Measurements from ENCODE around the gene ACTN1.
"Not testable (repeated sequence)": the region's sequence is repeated elsewhere in the genome, so short reads cannot be mapped to it uniquely, and the experiment has no call there.

Gene ACTN1

DNA sequence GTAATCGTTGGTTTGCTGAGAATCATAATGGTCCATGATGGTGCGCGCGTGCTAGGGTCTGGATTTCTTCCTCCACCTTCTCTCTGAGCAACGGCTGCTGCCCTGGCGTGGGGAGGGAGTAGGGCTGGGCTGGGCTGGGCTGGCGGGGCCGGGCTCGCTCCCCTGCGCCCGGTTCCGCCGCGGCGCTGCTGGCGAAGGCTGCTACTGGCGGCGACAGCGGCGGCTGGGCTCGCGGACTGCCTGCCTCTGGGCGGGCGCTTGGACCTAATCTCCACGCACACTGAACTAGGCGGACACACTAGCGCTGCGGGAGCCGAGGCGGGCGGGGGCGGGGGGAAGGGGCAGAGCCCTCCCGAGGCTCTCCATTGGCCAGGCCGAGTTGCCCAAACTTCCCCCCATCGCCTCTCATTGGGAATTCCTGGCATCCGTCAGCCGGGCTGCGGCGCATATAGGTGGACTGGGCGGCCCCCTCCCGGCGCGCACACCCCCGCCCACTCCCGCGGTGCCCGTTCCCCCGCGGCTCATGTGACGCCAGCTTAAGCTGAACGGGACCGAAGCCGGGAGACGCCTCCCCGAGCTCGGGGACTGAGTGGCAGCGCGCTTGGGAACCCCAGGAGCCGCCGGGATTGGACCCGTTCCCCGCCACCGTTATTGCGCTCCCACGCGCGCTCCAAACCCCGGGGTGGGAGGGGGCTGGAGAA is at the start of gene ACTN1:
ACTN1 (minus strand) TSS at position 282 of the 701 bp plus-strand sequence; CDS start at position 36, 246 bp downstream.
- DNase-seq (ENCODE audit: low read depth) = peak; percentile 74

DNA sequence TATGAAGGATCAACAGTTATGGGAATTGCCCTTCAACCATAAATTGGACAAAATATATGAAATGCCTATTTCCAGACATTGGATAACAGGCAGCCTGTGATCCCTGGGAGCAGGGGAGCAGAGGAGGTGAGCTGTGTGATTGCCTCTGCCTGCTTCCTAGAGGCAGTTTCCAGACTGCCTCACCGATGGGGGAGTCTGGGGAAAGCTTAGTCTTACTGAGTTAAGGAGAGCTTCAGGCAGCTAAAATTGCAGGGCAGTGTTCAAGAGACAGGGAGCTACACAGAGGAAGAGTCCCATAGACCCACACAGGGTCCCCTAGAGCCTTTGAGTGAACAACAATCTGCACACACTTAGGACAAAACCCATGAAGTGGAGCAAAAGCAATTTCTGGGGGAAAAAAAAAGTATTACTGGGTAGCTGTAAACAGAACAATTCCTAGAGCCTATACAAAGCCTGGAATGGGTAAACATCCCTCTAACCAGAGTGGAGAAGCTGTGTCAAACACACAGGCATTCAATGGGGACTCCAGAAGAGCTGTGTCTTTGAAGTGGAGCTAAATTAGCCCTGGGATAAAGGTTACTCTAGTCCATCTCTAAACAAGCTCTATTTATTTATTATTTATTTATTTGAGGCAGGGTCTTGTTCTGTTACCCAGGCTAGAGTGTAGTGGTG is 48.3 kb upstream of the ACTN1 start:
- DNase-seq (ENCODE audit: low read depth) = no peak

- no peak for DNase-seq (ENCODE audit: low read depth)
Observed at GRCh38 chr14:69023035-69023434, 43.9 kb upstream of the ACTN1 start.

DNA sequence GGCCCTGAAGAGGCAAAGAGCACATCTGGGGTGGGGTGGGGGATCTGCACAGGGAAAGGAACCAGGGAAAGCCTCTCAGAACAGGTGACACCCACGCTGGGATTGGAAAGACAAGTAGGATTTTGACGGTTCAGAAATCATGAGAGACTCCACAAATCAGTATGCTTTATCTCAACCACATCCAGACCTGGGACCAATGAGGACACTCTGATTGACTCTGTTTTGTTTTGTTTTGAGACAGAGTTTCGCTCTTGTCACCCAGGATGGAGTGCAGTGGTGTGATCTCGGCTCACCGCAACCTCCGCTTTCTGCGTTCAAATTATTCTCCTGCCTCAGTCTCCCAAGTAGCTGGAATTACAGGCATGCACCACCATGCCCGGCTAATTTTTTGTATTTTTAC is 43.0 kb upstream of the ACTN1 start:
- not testable (repeated sequence) for DNase-seq (ENCODE audit: low read depth)

DNA sequence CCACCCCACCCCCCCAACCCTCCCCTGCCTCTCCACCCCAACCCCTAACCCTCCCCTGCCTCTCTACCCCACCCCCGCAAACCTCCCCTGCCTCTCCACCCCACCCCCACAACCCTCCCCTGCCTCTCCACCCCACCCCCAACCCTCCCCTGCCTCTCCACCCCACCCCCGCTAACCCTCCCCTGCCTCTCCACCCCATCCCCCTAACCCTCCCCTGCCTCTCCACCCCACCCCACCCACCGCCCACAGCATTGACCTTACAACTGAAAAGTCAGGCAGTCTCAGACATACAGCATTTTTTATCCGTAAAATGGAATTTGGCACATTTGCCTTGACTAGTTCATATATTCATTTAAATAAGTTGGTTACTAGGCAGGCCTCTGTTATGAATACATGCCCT is 38.6 kb upstream of the ACTN1 start:
- no peak for DNase-seq (ENCODE audit: low read depth)

- no peak for DNase-seq (ENCODE audit: low read depth)
Observed at GRCh38 chr14:69014829-69015259, 35.7 kb upstream of the ACTN1 start.

- no peak for DNase-seq (ENCODE audit: low read depth)
Observed at GRCh38 chr14:69013943-69014782, 35.1 kb upstream of the ACTN1 start.

- DNase-seq (ENCODE audit: low read depth) = no peak
Observed at GRCh38 chr14:69012256-69012953, 33.3 kb upstream of the ACTN1 start.

GRCh38 chr14:69010648-69011047 is 31.5 kb upstream of the ACTN1 start:
- DNase-seq (ENCODE audit: low read depth) = no peak

DNA sequence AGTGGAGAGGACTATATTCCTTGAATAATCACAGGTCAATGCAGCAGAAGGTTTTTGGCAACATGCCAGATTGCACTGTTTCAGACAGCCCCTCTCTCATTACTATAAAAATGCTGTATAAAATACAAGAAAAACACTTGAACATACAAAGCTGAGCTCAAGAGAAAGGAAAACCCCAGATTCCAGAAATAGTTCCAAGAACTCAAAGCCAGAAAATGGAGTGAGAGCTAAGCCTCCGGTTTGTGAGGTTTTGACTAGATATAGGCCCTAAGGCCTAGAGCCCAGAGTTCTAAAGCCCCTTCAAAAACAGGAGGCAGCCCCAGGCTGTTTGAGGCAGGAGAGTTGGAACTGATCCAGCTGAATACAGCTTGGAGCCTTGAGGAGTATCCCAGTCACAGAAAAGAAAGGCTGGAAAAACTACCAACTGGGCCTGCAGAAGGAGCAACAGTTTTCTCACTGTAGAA is 29.4 kb upstream of the ACTN1 start:
- DNase-seq (ENCODE audit: low read depth) = no peak

DNA sequence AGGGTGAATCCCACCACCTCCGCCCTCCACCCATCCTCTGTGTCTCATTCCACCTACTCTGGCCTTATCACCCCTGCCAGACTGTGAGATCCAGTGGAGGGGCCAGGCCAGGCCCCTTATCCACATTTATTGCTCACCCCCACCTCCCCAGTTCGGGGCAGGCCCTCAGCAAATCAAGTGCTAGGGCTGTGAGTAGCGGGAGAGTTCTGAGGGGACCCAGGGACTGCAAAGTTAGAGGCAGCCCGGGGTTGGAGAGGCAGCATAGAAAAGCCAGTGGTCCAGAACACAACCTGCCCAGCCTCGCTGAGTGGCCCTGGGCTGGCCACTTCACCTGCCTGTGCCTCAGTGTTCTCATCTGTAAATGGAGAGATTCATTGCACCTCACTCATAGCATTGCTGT is 27.2 kb upstream of the ACTN1 start:
- DNase-seq (ENCODE audit: low read depth) = no peak

- DNase-seq (ENCODE audit: low read depth) = no peak
Observed at GRCh38 chr14:69005432-69006148, 26.5 kb upstream of the ACTN1 start.

- DNase-seq (ENCODE audit: low read depth) = no peak
Observed at GRCh38 chr14:69004731-69005431, 25.8 kb upstream of the ACTN1 start.

DNA sequence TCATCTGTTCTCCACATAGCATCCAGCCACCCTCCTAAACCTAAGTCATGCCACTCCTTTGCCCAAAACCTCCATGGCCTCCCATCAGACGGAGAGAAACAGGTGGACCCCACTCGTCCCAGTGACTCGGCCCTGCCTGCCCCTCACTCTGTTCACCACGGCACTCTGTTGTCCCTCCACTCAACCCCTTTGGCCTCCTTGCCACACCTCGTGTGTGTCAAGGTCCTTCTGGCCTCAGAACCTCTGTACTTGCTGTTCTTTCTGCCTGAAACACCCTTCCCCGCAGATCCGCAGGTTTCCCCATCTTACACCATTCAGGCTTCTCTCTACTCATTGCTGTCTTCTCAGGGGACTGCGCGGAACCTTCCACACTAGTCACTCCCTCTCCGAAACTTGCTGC is 24.5 kb upstream of the ACTN1 start:
- no peak for DNase-seq (ENCODE audit: low read depth)

DNA sequence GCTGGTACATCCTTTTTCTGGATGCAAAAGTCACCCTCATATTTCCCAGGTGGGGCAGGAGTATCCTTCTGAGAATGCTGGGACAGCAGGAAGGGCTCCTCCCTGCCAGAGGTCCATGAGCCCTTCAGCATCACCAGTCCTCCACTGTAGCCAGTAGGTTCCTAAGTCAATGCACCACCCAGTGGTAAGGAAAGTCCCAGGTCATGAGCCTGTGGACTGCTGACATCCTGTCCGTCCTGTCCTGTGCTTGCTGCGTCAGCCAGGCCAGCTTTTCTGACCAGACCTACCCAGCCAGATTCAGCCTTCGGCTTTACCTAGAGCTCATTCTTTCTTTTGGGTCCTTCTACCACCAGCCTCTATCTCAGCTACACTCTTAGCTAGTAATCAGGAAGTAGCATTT is 23.0 kb upstream of the ACTN1 start:
- no peak for DNase-seq (ENCODE audit: low read depth)

- no peak for DNase-seq (ENCODE audit: low read depth)
Observed at GRCh38 chr14:69001375-69001774, 22.3 kb upstream of the ACTN1 start.

DNA sequence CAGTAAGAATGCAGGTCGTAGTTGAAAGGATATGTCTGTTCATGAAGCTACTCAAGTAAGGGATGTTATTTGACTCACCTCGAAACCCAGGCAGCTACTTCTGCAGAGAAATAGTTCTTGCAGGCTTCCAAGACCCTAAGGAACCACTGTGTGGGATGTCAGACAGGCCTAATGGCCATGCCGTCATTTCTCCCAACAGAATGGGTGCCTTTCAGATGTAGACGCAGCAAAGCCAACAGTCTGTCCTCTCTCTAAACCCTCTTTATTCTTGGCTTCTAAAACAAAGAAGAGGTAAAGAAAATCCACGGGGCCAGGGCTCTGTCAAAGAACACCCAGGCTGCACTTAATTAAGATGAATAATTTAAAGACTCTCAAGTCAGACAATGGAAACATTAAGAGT is 19.0 kb upstream of the ACTN1 start:
- DNase-seq (ENCODE audit: low read depth) = no peak

DNA sequence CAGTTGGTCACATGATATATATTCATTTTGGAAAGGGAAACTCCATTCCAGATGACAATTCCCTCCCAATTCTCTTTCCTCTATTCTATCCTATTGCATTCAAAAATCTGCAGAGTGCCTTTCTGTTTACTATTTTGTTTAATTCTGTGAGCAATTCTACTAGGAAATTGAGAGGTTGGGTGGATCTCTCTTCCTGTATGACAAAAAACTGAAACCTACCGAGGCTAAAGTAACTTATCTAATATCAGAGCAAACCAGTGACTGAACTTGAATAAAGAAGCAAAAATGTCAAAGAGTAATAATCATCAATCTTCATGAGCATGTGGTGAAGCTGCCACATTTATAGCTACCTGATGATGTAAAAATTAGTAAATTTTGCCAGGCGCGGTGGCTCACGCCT is 16.6 kb upstream of the ACTN1 start:
- no peak for DNase-seq (ENCODE audit: low read depth)

- no peak for DNase-seq (ENCODE audit: low read depth)
Observed at GRCh38 chr14:68994056-68994455, 15.0 kb upstream of the ACTN1 start.

DNA sequence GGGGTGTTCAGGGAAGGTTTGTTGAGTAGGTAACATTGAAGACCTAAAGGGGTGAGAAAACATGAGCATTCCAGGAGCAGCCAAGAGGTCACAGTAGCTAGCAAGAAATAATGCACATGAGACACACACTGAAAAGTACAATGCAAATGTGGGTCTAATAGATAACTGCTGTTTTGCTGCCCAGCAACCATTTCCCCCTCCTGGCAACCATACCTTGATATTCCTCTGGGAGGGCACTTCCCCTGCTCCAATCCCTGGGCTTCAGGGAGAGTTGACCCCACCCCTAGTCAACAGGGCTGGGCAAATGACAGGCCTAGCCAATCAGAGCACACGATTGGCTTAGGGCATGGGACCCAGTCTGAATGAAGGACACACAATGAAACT is 8.5 kb upstream of the ACTN1 start:
- no peak for DNase-seq (ENCODE audit: low read depth)

Data from activated T-cell treated with anti-CD3 and anti-CD28 coated beads for 48 hours (primary cell).